K562 (cell line): ENCODE measurements around the gene CYP4F12. TPM values are rescaled to one million over a fixed set of nuclear protein-coding genes. Genes with fewer than 3 reads are reported as not detected.

Source experiments
- ATAC-seq: fragments of 200-7000 bp; cut with Tn5 transposase; 3 replicates; pipeline ENCODE4 v1.9.1; 2020; ENCODE audit warnings: moderate library complexity
- BruUV-seq: library from RNA; stranded (reverse); fragments of 400-500 nt; replicated peaks from 2 replicates; lab custom pipeline; 2021; lab: Mats Ljungman, UMichigan
- CTCF ChIA-PET: fragments of 300-600 bp; formaldehyde crosslinking; extraction: SDS; loops from one replicate; lab custom pipeline; 2021; ENCODE audit warnings: low intra/inter-chr PET ratio; lab: Yijun Ruan, JAX
- POLR2A ChIA-PET: fragments of 300-600, 350-650 bp; sonication (Branson Sonifier 250); formaldehyde crosslinking; extraction: SDS; loops from one replicate; lab custom pipeline; 2021; ENCODE audit warnings: antibody characterized with exemption, inconsistent platforms; lab: Yijun Ruan, JAX
- DNase-seq, 4 experiments: peaks; one replicate each; pipeline versions ENCODE4 v3.0.0 to v3.0.0-alpha.2; 2011 to 2018; ENCODE audit warnings: low spot score in 3 of 4, mixed read lengths in 3 of 4; ENCODE audit errors: extremely low read depth in 1 of 4
- FAIRE-seq: peaks from 2 replicates; lab custom pipeline; 2011; peaks lifted over from hg19 to GRCh38; lab: Jason Lieb, UNC
- H2AFZ ChIP-seq: 2 replicates; pipeline ENCODE4 v1.6.0; 2011; ENCODE audit warnings: low read depth, low read length, control low read depth, inconsistent platforms
- H3K27ac ChIP-seq: fragments of 200-600 bp; 3 replicates; pipeline ENCODE4 v1.8.0; 2011; ENCODE audit warnings: low read depth, mild to moderate bottlenecking, control low read depth, inconsistent platforms, low read length, moderate library complexity, mixed read lengths; ENCODE audit errors: extremely low read depth
- H3K27me3 ChIP-seq, 2 experiments: fragments of 300-600 bp in 1 of 2; 2 replicates in 1 of 2; 3 replicates in 1 of 2; pipeline versions ENCODE4 v1.6.0 to v1.8.0; 2011; ENCODE audit warnings: inconsistent platforms in 2 of 2, low read length in 2 of 2, mild to moderate bottlenecking in 1 of 2, mixed read lengths in 1 of 2, moderate library complexity in 1 of 2; ENCODE audit not compliant: control insufficient read depth in 2 of 2, insufficient read depth in 2 of 2
- H3K36me3 ChIP-seq: fragments of 300-600 bp; 3 replicates; pipeline ENCODE4 v1.8.0; 2011; ENCODE audit warnings: mild to moderate bottlenecking, low read length, inconsistent platforms; ENCODE audit not compliant: control insufficient read depth, insufficient read depth
- H3K4me1 ChIP-seq, 2 experiments: fragments of 200-600 bp in 1 of 2; replicated peaks in 1 of 2; 2 replicates in 1 of 2; 3 replicates in 1 of 2; pipeline versions ENCODE4 v1.5.1 to v1.8.0; 2011; ENCODE audit warnings: inconsistent platforms in 2 of 2, low read length in 2 of 2, mild to moderate bottlenecking in 1 of 2, mixed read lengths in 1 of 2, moderate library complexity in 1 of 2; ENCODE audit not compliant: control insufficient read depth in 2 of 2, insufficient read depth in 2 of 2
- H3K4me2 ChIP-seq: 2 replicates; pipeline ENCODE4 v1.6.1; 2011; ENCODE audit warnings: low read length, control low read depth, inconsistent platforms, mixed read lengths; ENCODE audit not compliant: insufficient read depth
- H3K4me3 ChIP-seq: fragments of 200-600 bp; sonication (generic), shearing (Covaris generic); 2 replicates; pipeline ENCODE4 v1.5.1; 2016; ENCODE audit warnings: control low read depth, inconsistent platforms
- H3K79me2 ChIP-seq: fragments of 200-600 bp; 3 replicates; pipeline ENCODE4 v1.8.0; 2011; ENCODE audit warnings: low read length, inconsistent platforms; ENCODE audit not compliant: control insufficient read depth, insufficient read depth
- H3K9ac ChIP-seq, 2 experiments: 2 replicates each; pipeline versions ENCODE4 v1.6.0 to v1.6.1; 2011; ENCODE audit warnings: low read depth in 2 of 2, low read length in 2 of 2, control low read depth in 1 of 2, inconsistent platforms in 1 of 2, mild to moderate bottlenecking in 1 of 2, mixed read lengths in 1 of 2; ENCODE audit not compliant: insufficient read depth in 1 of 2
- H3K9me1 ChIP-seq: one replicate; pipeline ENCODE4 v1.6.0; 2011; ENCODE audit warnings: inconsistent platforms, mild to moderate bottlenecking, low read length, moderate library complexity; ENCODE audit not compliant: control insufficient read depth, insufficient read depth
- H3K9me3 ChIP-seq: replicated peaks from 2 replicates; pipeline ENCODE4 v1.5.1; 2011; ENCODE audit warnings: low read depth, low read length, inconsistent platforms; ENCODE audit not compliant: control insufficient read depth, insufficient read depth
- H4K20me1 ChIP-seq: replicated peaks from 2 replicates; pipeline ENCODE4 v1.6.1; 2011; ENCODE audit warnings: low read length, inconsistent platforms, mixed read lengths; ENCODE audit not compliant: control insufficient read depth, insufficient read depth
- ADNP ChIP-seq: fragments of 200-800 bp; sonication (Bioruptor generic); IDR thresholded peaks from 2 replicates; pipeline ENCODE4 v1.6.1; 2016; ENCODE audit warnings: missing genetic modification characterization, missing compliant biosample characterization
- BRF2 ChIP-seq: IDR thresholded peaks from 3 replicates; pipeline ENCODE4 v1.6.1; 2011; ENCODE audit warnings: borderline replicate concordance, mild to moderate bottlenecking; ENCODE audit not compliant: insufficient read length, insufficient read depth
- GABPA ChIP-seq: fragments of 200-800 bp; sonication (Bioruptor generic); conservative IDR thresholded peaks from 2 replicates; pipeline ENCODE4 v1.6.1; 2016; ENCODE audit warnings: low read depth, missing genetic modification characterization, missing compliant biosample characterization
- GATAD2A ChIP-seq: fragments of 450-650 bp; IDR thresholded peaks from 2 replicates; pipeline ENCODE4 v1.6.1; 2017
- MTA1 ChIP-seq: fragments of 450-650 bp; IDR thresholded peaks from 2 replicates; pipeline ENCODE4 v1.6.1; 2017; ENCODE audit warnings: borderline replicate concordance
- POLR2B ChIP-seq: fragments of 450-650 bp; IDR thresholded peaks from 2 replicates; pipeline ENCODE4 v1.6.1; 2018; ENCODE audit warnings: low read depth; ENCODE audit not compliant: partially characterized antibody
- POLR3G ChIP-seq: IDR thresholded peaks from 2 replicates; pipeline ENCODE4 v1.6.1; 2011; ENCODE audit not compliant: insufficient read length, insufficient replicate concordance; ENCODE audit errors: extremely low read depth
- PPARD ChIP-seq: fragments of 250-450 bp; sonication (Bioruptor Pico); IDR thresholded peaks from 2 replicates; pipeline ENCODE4 v1.8.0; 2022; ENCODE audit warnings: inconsistent platforms, mild to moderate bottlenecking, moderate library complexity
- YY1 ChIP-seq, 3 experiments: IDR thresholded peaks; 2 replicates each; pipeline ENCODE4 v1.6.1; 2011; ENCODE audit warnings: low read length in 2 of 3, mild to moderate bottlenecking in 2 of 3, moderate library complexity in 2 of 3, borderline replicate concordance in 1 of 3, control low read depth in 1 of 3, low read depth in 1 of 3; ENCODE audit not compliant: insufficient read depth in 3 of 3, insufficient replicate concordance in 2 of 3, control insufficient read depth in 1 of 3, insufficient read length in 1 of 3; ENCODE audit errors: extremely low read depth in 1 of 3
- ZBTB49 ChIP-seq: sonication (generic); formaldehyde crosslinking; IDR thresholded peaks from 2 replicates; pipeline ENCODE4 v1.8.0; 2022; ENCODE audit warnings: missing genetic modification reagents, mild to moderate bottlenecking, borderline replicate concordance
- ZNF274 ChIP-seq: IDR thresholded peaks from 2 replicates; pipeline ENCODE4 v1.6.1; 2011; ENCODE audit warnings: low read depth, mild to moderate bottlenecking, low read length, moderate library complexity, borderline replicate concordance
- ZNF347 ChIP-seq: fragments of 450-650 bp; formaldehyde crosslinking; IDR thresholded peaks from 2 replicates; pipeline ENCODE4 v1.4.0; 2020; ENCODE audit warnings: low read depth, mild to moderate bottlenecking, moderate library complexity
- ZNF668 ChIP-seq: fragments of 250-450 bp; sonication (Bioruptor Pico); IDR thresholded peaks from 2 replicates; pipeline ENCODE4 v1.8.0; 2022; ENCODE audit warnings: mild to moderate bottlenecking, inconsistent platforms
- WGBS: fragments of 100-300 bp; shearing (Covaris generic); methylation state at CpG from one replicate; pipeline ENCODE4 v1.1.6; 2016; ENCODE audit warnings: low coverage, mixed read lengths; ENCODE audit not compliant: insufficient coverage; ENCODE audit errors: missing lambda C conversion rate; 5-methylcytosine and 5-hydroxymethylcytosine counted together
- in situ Hi-C: fragments of 300-500 bp; cut with MboI; formaldehyde crosslinking; loops from 4 replicates; pipeline ENCODE4 v1.15.0; 2018; ENCODE audit warnings: inconsistent platforms, mixed read lengths
- intact Hi-C: fragments of 100-400 bp; cut with micrococcal nuclease; formaldehyde crosslinking; loops from 2 replicates; pipeline ENCODE4 v1.14.2; 2022
- polyA plus RNA-seq, 8 experiments: library from polyadenylated mRNA; depleted of rRNA in 4 of 8; stranded (reverse) in 5 of 8; unstranded in 3 of 8; fragments of >200 nt; fragmentation: Nextera tagmentation in 2 of 8; fragmentation: Illumina TruSeq in 1 of 8; extraction: Ambion mirVana in 2 of 8; extraction: Trizol in 1 of 8; gene quantifications; 2 replicates each; pipeline versions ENCODE4 v1.2.1 to v1.2.3, GENCODE V29; 2011 to 2014; ENCODE audit warnings: inconsistent platforms in 1 of 8, missing spikeins in 1 of 8
- total RNA-seq, 7 experiments: library from RNA; depleted of rRNA in 6 of 7; stranded (reverse); fragments of >200 nt in 6 of 7; fragmentation: Illumina TruSeq in 2 of 7; extraction: Trizol in 2 of 7; gene quantifications; 2 replicates each; pipeline versions ENCODE4 v1.2.1 to v1.2.3, GENCODE V29; 2011 to 2021; ENCODE audit warnings: low replicate concordance in 1 of 7
- TF ChIP-seq, protein P1 (sequence below): fragments of 250-450 bp; sonication (Bioruptor Pico); IDR thresholded peaks from 2 replicates; pipeline ENCODE4 v1.8.0; 2022; ENCODE audit warnings: inconsistent platforms, mild to moderate bottlenecking, moderate library complexity, borderline replicate concordance

CYP4F12 gene
- total and polyA plus RNA-seq, 9 of the 15 experiments (the other 6 are each of a cell fraction or from before 2014, with no cell fraction given): not detected

DNA sequence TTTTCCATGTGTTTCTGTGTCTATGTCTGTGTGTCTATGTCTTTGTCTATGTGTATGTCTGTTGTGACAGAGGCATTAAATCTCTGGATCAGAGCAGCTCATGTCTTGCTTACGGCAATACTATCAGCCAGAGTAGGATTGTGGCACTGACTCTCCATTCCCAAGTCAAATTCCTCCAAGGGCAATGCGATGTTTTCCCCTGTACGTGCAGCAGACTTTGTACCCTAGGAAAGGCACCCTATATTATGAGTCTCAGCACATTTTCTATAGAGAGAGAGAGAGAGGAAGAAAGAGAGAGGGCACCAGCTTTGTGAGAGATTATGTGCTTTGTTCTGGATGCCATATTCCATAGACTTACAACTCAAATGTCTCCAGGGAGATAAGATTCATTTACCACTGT lies 21.1 kb upstream of the CYP4F12 start (continued):
- TF ChIP-seq YY1 (IDR thresholded peaks at IDR 0.05; ENCODE audit: borderline replicate concordance in 1 of 3, control insufficient read depth in 1 of 3, extremely low read depth in 1 of 3, insufficient read depth in 3 of 3, insufficient read length in 1 of 3, insufficient replicate concordance in 2 of 3, low read depth in 1 of 3, low read length in 2 of 3) (no peak), GABPA (tag) (no peak)

- in situ Hi-C loops (no loop called here), intact Hi-C loops (no loop called here)
- Histone ChIP-seq H3K4me2 (no peak overlapping the region), H3K9ac (no peak overlapping the region), H3K79me2 (no peaks in the 10 kb centered on the region), H4K20me1 (no peaks in the 10 kb centered on the region; the same call in 1 of the 2 replicates), H3K9me3 (no peaks in the 10 kb centered on the region), H3K4me3 (no peak overlapping the region), H3K4me1 (no peaks in the 10 kb centered on the region), H3K27me3 (no peaks in the 10 kb centered on the region), H3K27ac (no peak overlapping the region), H3K36me3 (no peaks in the 10 kb centered on the region), H2AFZ (no peak overlapping the region), H3K9me1 (no peaks in the 10 kb centered on the region)
- BruUV-seq: no TSS peak
- POLR2A ChIA-PET: no interaction called here
- CTCF ChIA-PET: interaction anchor here (0.7 kb wide), 1 partner anchor 89 kb away, joined by 3 read pairs; no protein-coding TSS in a partner anchor
- DNase-seq: no peak
- no peak for FAIRE-seq
- ATAC-seq: no peak
- WGBS: 0% methylated on average over 8 of the region's 8 CpGs
- TF ChIP-seq POLR2B (no peak), GATAD2A (no peak), ADNP (no peak), POLR3G (no peak), ZNF668 (CRISPR knock-in tag) (no peak), ZBTB49 (CRISPR knock-in tag) (no peak), BRF2 (no peak), YY1 (IDR thresholded peaks at IDR 0.05; ENCODE audit: borderline replicate concordance in 1 of 3, control insufficient read depth in 1 of 3, extremely low read depth in 1 of 3, insufficient read depth in 3 of 3, insufficient read length in 1 of 3, insufficient replicate concordance in 2 of 3, low read depth in 1 of 3, low read length in 2 of 3) (no peak), PPARD (no peak), ZNF347 (CRISPR knock-in tag) (no peak), MTA1 (no peak), ZNF274 (no peak)
- TF ChIP-seq, protein P1, sequence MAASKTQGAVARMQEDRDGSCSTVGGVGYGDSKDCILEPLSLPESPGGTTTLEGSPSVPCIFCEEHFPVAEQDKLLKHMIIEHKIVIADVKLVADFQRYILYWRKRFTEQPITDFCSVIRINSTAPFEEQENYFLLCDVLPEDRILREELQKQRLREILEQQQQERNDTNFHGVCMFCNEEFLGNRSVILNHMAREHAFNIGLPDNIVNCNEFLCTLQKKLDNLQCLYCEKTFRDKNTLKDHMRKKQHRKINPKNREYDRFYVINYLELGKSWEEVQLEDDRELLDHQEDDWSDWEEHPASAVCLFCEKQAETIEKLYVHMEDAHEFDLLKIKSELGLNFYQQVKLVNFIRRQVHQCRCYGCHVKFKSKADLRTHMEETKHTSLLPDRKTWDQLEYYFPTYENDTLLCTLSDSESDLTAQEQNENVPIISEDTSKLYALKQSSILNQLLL (CRISPR knock-in tag): no peak
Observed at GRCh38 chr19:15652559-15653278, 20.2 kb upstream of the CYP4F12 start.
